Type B pancreatic cell (in vitro differentiated cells): Measurements from ENCODE around the gene ACOX1. TPM values are rescaled to one million over a fixed set of nuclear protein-coding genes. Genes with fewer than 3 reads are reported as not detected.

ENCODE experiments used
- DNase-seq: peaks from one replicate; pipeline ENCODE4 v3.0.0; 2021; ENCODE audit warnings: mixed read lengths; ENCODE audit not compliant: unreplicated experiment; ENCODE audit errors: extremely low spot score
- H3K27ac Mint-ChIP-seq: 2 replicates; pipeline ENCODE4 v1.8.0; 2021; ENCODE audit warnings: mild to moderate bottlenecking, mixed read lengths
- H3K27me3 Mint-ChIP-seq: 2 replicates; pipeline ENCODE4 v1.8.0; 2021; ENCODE audit warnings: mixed read lengths
- H3K36me3 Mint-ChIP-seq: 2 replicates; pipeline ENCODE4 v1.8.0; 2021; ENCODE audit warnings: mixed read lengths
- H3K4me1 Mint-ChIP-seq: one replicate; pipeline ENCODE4 v1.8.0; 2021; ENCODE audit warnings: mixed read lengths; ENCODE audit not compliant: unreplicated experiment
- H3K4me3 Mint-ChIP-seq: 2 replicates; pipeline ENCODE4 v1.8.0; 2021; ENCODE audit warnings: mild to moderate bottlenecking, mixed read lengths
- H3K9me3 Mint-ChIP-seq: 2 replicates; pipeline ENCODE4 v1.8.0; 2021; ENCODE audit warnings: mixed read lengths
- CTCF ChIP-seq: fragments of 200-600 bp; sonication (generic); conservative IDR thresholded peaks from 2 replicates; pipeline ENCODE4 v1.5.0; 2021; ENCODE audit warnings: antibody characterized with exemption, mild to moderate bottlenecking
- total RNA-seq: library from RNA; stranded (reverse); gene quantifications from 2 replicates; pipeline ENCODE4 v1.2.1, GENCODE V29; 2021; ENCODE audit warnings: low replicate concordance

ACOX1 gene
- total RNA-seq, 1 donor from 2014 or later: 48.5 TPM

- no peak for DNase-seq
- no peaks in the 10 kb centered on the region for H3K27me3 Mint-ChIP-seq
- peaks cover 4% of the 10 kb centered on the region for H3K36me3 Mint-ChIP-seq
- no peak overlapping the region for H3K27ac Mint-ChIP-seq
- H3K4me1 Mint-ChIP-seq: peaks cover 4% of the 10 kb centered on the region
- no peaks in the 10 kb centered on the region for H3K9me3 Mint-ChIP-seq
- TF ChIP-seq CTCF: no peak
- H3K4me3 Mint-ChIP-seq: no peak overlapping the region
Measured at GRCh38 chr17:75920045-75920560, 58.9 kb downstream of the ACOX1 start.

- no peaks in the 10 kb centered on the region for H3K27me3 Mint-ChIP-seq
- H3K27ac Mint-ChIP-seq: no peak overlapping the region
- no peaks in the 10 kb centered on the region for H3K9me3 Mint-ChIP-seq
- peaks cover 4% of the 10 kb centered on the region for H3K4me1 Mint-ChIP-seq
- TF ChIP-seq CTCF: no peak
- H3K4me3 Mint-ChIP-seq: no peak overlapping the region
- DNase-seq: no peak
- peaks cover 4% of the 10 kb centered on the region for H3K36me3 Mint-ChIP-seq
Measured at GRCh38 chr17:75919611-75920010, 59.4 kb downstream of the ACOX1 start.

GRCh38 chr17:75917917-75918445 lies 61.0 kb downstream of the ACOX1 start:
- Mint-ChIP-seq H3K27ac (no peak overlapping the region), H3K4me1 (peaks cover 4% of the 10 kb centered on the region), H3K36me3 (peaks cover 4% of the 10 kb centered on the region), H3K27me3 (no peaks in the 10 kb centered on the region), H3K4me3 (no peak overlapping the region), H3K9me3 (no peaks in the 10 kb centered on the region)
- no peak for DNase-seq
- no peak for TF ChIP-seq CTCF

GRCh38 chr17:75917141-75917916 lies 61.6 kb downstream of the ACOX1 start:
- H3K36me3 Mint-ChIP-seq: peaks cover 4% of the 10 kb centered on the region
- no peak for DNase-seq
- H3K4me3 Mint-ChIP-seq: no peak overlapping the region
- peak overlapping the region; percentile 42 for H3K27ac Mint-ChIP-seq
- TF ChIP-seq CTCF: no peak
- peaks cover 4% of the 10 kb centered on the region for H3K4me1 Mint-ChIP-seq
- H3K9me3 Mint-ChIP-seq: no peaks in the 10 kb centered on the region
- H3K27me3 Mint-ChIP-seq: no peaks in the 10 kb centered on the region

- no peak for DNase-seq
- H3K9me3 Mint-ChIP-seq: no peaks in the 10 kb centered on the region
- H3K4me3 Mint-ChIP-seq: no peak overlapping the region
- peaks cover 4% of the 10 kb centered on the region for H3K4me1 Mint-ChIP-seq
- H3K27me3 Mint-ChIP-seq: no peaks in the 10 kb centered on the region
- H3K36me3 Mint-ChIP-seq: peaks cover 4% of the 10 kb centered on the region
- TF ChIP-seq CTCF: no peak
- H3K27ac Mint-ChIP-seq: no peak overlapping the region
Measured at GRCh38 chr17:75915268-75915667, 63.7 kb downstream of the ACOX1 start.
